ENCODE measurements around the gene PHF20. TPM values are rescaled to one million over a fixed set of nuclear protein-coding genes. Genes with fewer than 3 reads are reported as not detected.
"Not testable (repeated sequence)": the region's sequence is repeated elsewhere in the genome, so short reads cannot be mapped to it uniquely, and the experiment has no call there.

PHF20 gene
- total RNA-seq, 2 experiments from 2014 or later: 57.9 to 58.8 TPM

GRCh38 chr20:35776513-35777101, 4.8 kb downstream of the PHF20 start:
- Mint-ChIP-seq H3K36me3 (ENCODE audit: low read depth) (peaks cover 42% of the 10 kb centered on the region), H3K4me1 (ENCODE audit: low read depth) (peaks cover 56% of the 10 kb centered on the region), H3K4me3 (no peak overlapping the region), H3K27ac (peak overlapping the region; percentile 71), H3K9me3 (peaks cover 1% of the 10 kb centered on the region), H3K27me3 (no peaks in the 10 kb centered on the region)
- intact Hi-C loops (cut with micrococcal nuclease): no loop called here
- ATAC-seq (no peak), DNase-seq (no peak)
- no peak for TF ChIP-seq CTCF (IDR thresholded peaks at IDR 0.05)
- ChIA-PET CTCF (interaction anchor here (1.3 kb wide), 1 partner anchor 37 kb away, joined by 3 read pairs; no protein-coding TSS in a partner anchor), POLR2A (interaction anchor here (16.3 kb wide), 1 partner anchor 39 kb away, joined by 339 read pairs; the partner anchor contains the start of gene RBM39)

GRCh38 chr20:35783811-35784210, 12.0 kb downstream of the PHF20 start:
- H3K36me3 Mint-ChIP-seq (ENCODE audit: low read depth): peaks cover 25% of the 10 kb centered on the region
- intact Hi-C loops (cut with micrococcal nuclease); ATAC-seq; H3K4me3 Mint-ChIP-seq; H3K9me3 Mint-ChIP-seq; DNase-seq; CTCF ChIA-PET; H3K27ac Mint-ChIP-seq; POLR2A ChIA-PET; H3K27me3 Mint-ChIP-seq: not testable (repeated sequence)
- peaks cover 15% of the 10 kb centered on the region for H3K4me1 Mint-ChIP-seq (ENCODE audit: low read depth)

- H3K9me3 Mint-ChIP-seq; intact Hi-C loops (cut with micrococcal nuclease); ATAC-seq; POLR2A ChIA-PET; H3K27me3 Mint-ChIP-seq; CTCF ChIA-PET; H3K4me3 Mint-ChIP-seq; DNase-seq; H3K4me1 Mint-ChIP-seq (ENCODE audit: low read depth); H3K27ac Mint-ChIP-seq: not testable (repeated sequence)
- peaks cover 17% of the 10 kb centered on the region for H3K36me3 Mint-ChIP-seq (ENCODE audit: low read depth)
These were observed 13.7 kb downstream of the PHF20 start for GRCh38 chr20:35785541-35785940.

GRCh38 chr20:35788796-35789195, 17.0 kb downstream of the PHF20 start:
- intact Hi-C loops (cut with micrococcal nuclease): no loop called here
- ChIA-PET POLR2A (no interaction called here), CTCF (interaction anchor here (0.9 kb wide), 1 partner anchor 96 kb away, joined by 3 read pairs; no protein-coding TSS in a partner anchor)
- Mint-ChIP-seq H3K27ac (no peak overlapping the region), H3K27me3 (no peaks in the 10 kb centered on the region), H3K9me3 (no peaks in the 10 kb centered on the region), H3K4me1 (ENCODE audit: low read depth) (peaks cover 9% of the 10 kb centered on the region), H3K4me3 (no peak overlapping the region), H3K36me3 (ENCODE audit: low read depth) (peaks cover 10% of the 10 kb centered on the region)
- no peak for TF ChIP-seq CTCF (IDR thresholded peaks at IDR 0.05)
- DNase-seq (no peak), ATAC-seq (no peak)

- intact Hi-C loops (cut with micrococcal nuclease): no loop called here
- Mint-ChIP-seq H3K9me3 (no peaks in the 10 kb centered on the region), H3K4me1 (ENCODE audit: low read depth) (peaks cover 13% of the 10 kb centered on the region), H3K4me3 (no peak overlapping the region), H3K36me3 (ENCODE audit: low read depth) (peaks cover 16% of the 10 kb centered on the region), H3K27ac (no peak overlapping the region), H3K27me3 (no peaks in the 10 kb centered on the region)
- POLR2A ChIA-PET: no interaction called here
- DNase-seq (no peak), ATAC-seq (no peak)
- CTCF ChIA-PET: interaction anchor here (0.7 kb wide), 1 partner anchor 10 kb away, joined by 3 read pairs; no protein-coding TSS in a partner anchor
- TF ChIP-seq CTCF (IDR thresholded peaks at IDR 0.05): no peak
These were observed 19.3 kb downstream of the PHF20 start for GRCh38 chr20:35791097-35791496.

- Mint-ChIP-seq H3K4me1 (ENCODE audit: low read depth) (peaks cover 19% of the 10 kb centered on the region), H3K36me3 (ENCODE audit: low read depth) (peaks cover 14% of the 10 kb centered on the region), H3K9me3 (no peaks in the 10 kb centered on the region), H3K4me3 (no peak overlapping the region), H3K27me3 (no peaks in the 10 kb centered on the region), H3K27ac (peak overlapping the region; percentile 56)
- no peak for TF ChIP-seq CTCF (IDR thresholded peaks at IDR 0.05)
- ChIA-PET CTCF (no interaction called here), POLR2A (no interaction called here)
- intact Hi-C loops (cut with micrococcal nuclease): no loop called here
- peak; percentile 8 for DNase-seq
- ATAC-seq: peak; percentile 27
These were observed 20.0 kb downstream of the PHF20 start for GRCh38 chr20:35791821-35792220.
